Measurements from ENCODE around the gene SLC22A23. TPM values are rescaled to one million over a fixed set of nuclear protein-coding genes. Genes with fewer than 3 reads are reported as not detected.

SLC22A23 gene
- total RNA-seq, 1 experiment from 2014 or later, result 6.8 TPM

GRCh38 chr6:3467996-3468395 is 11.1 kb upstream of the SLC22A23 start:
- H2BK15ac ChIP-seq (ENCODE audit: low read depth, low read length), result no peak overlapping the region
- H4K5ac ChIP-seq (ENCODE audit: insufficient read length, low read depth, low read length), result no peak overlapping the region
- no peak overlapping the region for H2AK5ac ChIP-seq (ENCODE audit: insufficient read length, low read length)
- no peaks in the 10 kb centered on the region; the same call in none of the 2 replicates for H3K27me3 Mint-ChIP-seq (ENCODE audit: low read depth)
- H3K36me3 Mint-ChIP-seq (ENCODE audit: insufficient read depth in 1 of 3, low read depth in 3 of 3), result peaks cover 0 to 2% (median 0%) of the 10 kb centered on the region in 3 experiments; a peak in 1 of 7 replicates
- no peaks in the 10 kb centered on the region for H3K79me2 ChIP-seq (ENCODE audit: insufficient read depth, low read length)
- H3K23ac ChIP-seq (ENCODE audit: insufficient read length, low read depth, low read length), result no peak overlapping the region
- H4K8ac ChIP-seq (replicated peaks; ENCODE audit: insufficient read length, low read depth, low read length), result no peak overlapping the region
- no peaks in the 10 kb centered on the region for H3K27me3 ChIP-seq (ENCODE audit: insufficient read depth, low read length)
- H2BK12ac ChIP-seq (ENCODE audit: insufficient read length, low read depth, low read length), result no peak overlapping the region
- no peak overlapping the region for H3K14ac ChIP-seq (ENCODE audit: insufficient read depth, low read length)
- H3K79me1 ChIP-seq (ENCODE audit: insufficient read depth, low read depth, low read length, poor library complexity, severe bottlenecking), result no peaks in the 10 kb centered on the region
- H3K4me3 Mint-ChIP-seq, result no peak overlapping the region
- TF ChIP-seq CTCF (conservative IDR thresholded peaks at IDR 0.05), result no peak
- H2AFZ ChIP-seq (ENCODE audit: low read length), result no peak overlapping the region
- no peaks in the 10 kb centered on the region for H3K9me3 ChIP-seq (ENCODE audit: control insufficient read depth, low read depth, low read length)
- no peak overlapping the region for H3K4ac ChIP-seq (ENCODE audit: low read depth, low read length)
- no peak for DNase-seq
- H3K23me2 ChIP-seq (ENCODE audit: insufficient read length, low read depth, low read length, poor library complexity, severe bottlenecking), result peaks cover 2% of the 10 kb centered on the region
- WGBS (ENCODE audit: extremely low coverage, insufficient read length, low lambda C conversion rate), result no CpG with 5 or more reads among the region's 1 CpG
- peaks cover 2 to 3% of the 10 kb centered on the region in 2 experiments; a peak in 3 of 5 replicates for H3K9me3 Mint-ChIP-seq
- H3K9ac ChIP-seq (ENCODE audit: extremely low read depth, insufficient read length, low read length), result no peak overlapping the region
- no peak overlapping the region for H3K4me2 ChIP-seq (ENCODE audit: insufficient read depth, insufficient read length, low read length)
- H3K4me1 ChIP-seq (ENCODE audit: insufficient read depth, low read length), result peaks cover 6% of the 10 kb centered on the region; the same call in 1 of the 2 replicates
- no peaks in the 10 kb centered on the region for H4K20me1 ChIP-seq (ENCODE audit: control insufficient read depth, insufficient read depth, insufficient read length)
- no peak overlapping the region for H3K18ac ChIP-seq (ENCODE audit: insufficient read length, low read depth, low read length)
- no peak overlapping the region for H3K56ac ChIP-seq (ENCODE audit: insufficient read length, low read depth, low read length)
- no peak overlapping the region for H4K91ac ChIP-seq (ENCODE audit: insufficient read length, low read depth, low read length)
- H3K4me1 Mint-ChIP-seq, result peaks cover 21% of the 10 kb centered on the region in 2 experiments
- no peak overlapping the region for H3K27ac ChIP-seq (ENCODE audit: insufficient read length, low read depth, low read length)
- H2BK5ac ChIP-seq (ENCODE audit: insufficient read length, low read length), result no peak overlapping the region
- no peak overlapping the region for H2BK120ac ChIP-seq (ENCODE audit: low read depth, low read length, poor library complexity, severe bottlenecking)
- H3T11ph ChIP-seq (ENCODE audit: low read length), result no peak overlapping the region
- no peak overlapping the region for H3K27ac Mint-ChIP-seq
- H2BK20ac ChIP-seq (ENCODE audit: low read depth, low read length, poor library complexity, severe bottlenecking), result no peak overlapping the region
